Activated CD8-positive, alpha-beta T cell treated with anti-CD3 and anti-CD28 coated beads for 36 hours (primary cell): Measurements from ENCODE around the gene TLCD1. TPM values are rescaled to one million over a fixed set of nuclear protein-coding genes. Genes with fewer than 3 reads are reported as not detected.

Experiments used
- ATAC-seq: fragments of 200-7000 bp; cut with Tn5 transposase; one replicate; pipeline ENCODE4 v1.10.0; 2021; ENCODE audit warnings: mild to moderate bottlenecking, moderate library complexity
- CTCF ChIA-PET: fragments of 350-600 bp; sonication (Branson Sonifier 250); formaldehyde crosslinking; loops from one replicate; lab custom pipeline; 2021; ENCODE audit warnings: antibody characterized with exemption; lab: Charles Lee
- POLR2A ChIA-PET: fragments of 350-600 bp; sonication (Branson Sonifier 250); formaldehyde crosslinking; loops from one replicate; lab custom pipeline; 2021; ENCODE audit warnings: antibody characterized with exemption; lab: Charles Lee
- DNase-seq: peaks from one replicate; pipeline ENCODE4 v3.0.0-alpha.2; 2020
- H3K27ac Mint-ChIP-seq: one replicate; pipeline ENCODE4 v1.8.0; 2021; ENCODE audit warnings: mild to moderate bottlenecking, mixed read lengths
- H3K27me3 Mint-ChIP-seq: one replicate; pipeline ENCODE4 v1.8.0; 2021; ENCODE audit warnings: mixed read lengths
- H3K36me3 Mint-ChIP-seq: one replicate; pipeline ENCODE4 v1.8.0; 2021; ENCODE audit warnings: low read depth, mixed read lengths
- H3K4me1 Mint-ChIP-seq: one replicate; pipeline ENCODE4 v1.8.0; 2021; ENCODE audit warnings: low read depth, mixed read lengths
- H3K4me3 Mint-ChIP-seq: one replicate; pipeline ENCODE4 v1.8.0; 2021; ENCODE audit warnings: mild to moderate bottlenecking, moderate library complexity, mixed read lengths
- H3K9me3 Mint-ChIP-seq: one replicate; pipeline ENCODE4 v1.8.0; 2021; ENCODE audit warnings: mixed read lengths
- CTCF ChIP-seq: fragments of 200-600 bp; IDR thresholded peaks from one replicate; pipeline ENCODE4 v1.8.0; 2022; ENCODE audit warnings: antibody characterized with exemption, mild to moderate bottlenecking
- intact Hi-C: fragments of 100-400 bp; cut with micrococcal nuclease; formaldehyde crosslinking; loops from one replicate; pipeline ENCODE4 v1.10.0; 2022
- total RNA-seq, 2 experiments: library from RNA; stranded (reverse); gene quantifications; one replicate each; pipeline ENCODE4 v1.2.3, GENCODE V29; 2021

The TLCD1 gene
- total RNA-seq, 2 experiments from 2014 or later: 6.5 to 8.7 TPM

GRCh38 chr17:28700278-28700677, 25.8 kb downstream of the TLCD1 start:
- Mint-ChIP-seq H3K9me3 (no peaks in the 10 kb centered on the region), H3K4me3 (no peak overlapping the region), H3K27ac (no peak overlapping the region), H3K4me1 (no peaks in the 10 kb centered on the region), H3K27me3 (no peaks in the 10 kb centered on the region), H3K36me3 (peaks cover 37% of the 10 kb centered on the region)
- ChIA-PET CTCF (no interaction called here), POLR2A (interaction anchor here (1.3 to 2.7 kb wide), 3 partner anchors 9 to 89 kb away, joined by 3 to 14 read pairs (median 5); no protein-coding TSS in a partner anchor)
- no peak for TF ChIP-seq CTCF
- DNase-seq: no peak
- ATAC-seq: no peak
- intact Hi-C loops: no loop called here

- Mint-ChIP-seq H3K9me3 (no peaks in the 10 kb centered on the region), H3K4me1 (no peaks in the 10 kb centered on the region), H3K4me3 (no peak overlapping the region), H3K36me3 (peaks cover 49% of the 10 kb centered on the region), H3K27me3 (no peaks in the 10 kb centered on the region), H3K27ac (no peak overlapping the region)
- ChIA-PET CTCF (no interaction called here), POLR2A (interaction anchor here (0.9 to 1.0 kb wide), 2 partner anchors 11 to 13 kb away, joined by 3 to 4 read pairs; partner anchors contain the start of gene PROCA1)
- no peak for ATAC-seq
- DNase-seq: no peak
- intact Hi-C loops: no loop called here
- no peak for TF ChIP-seq CTCF
Observed at GRCh38 chr17:28698253-28698941, 27.6 kb downstream of the TLCD1 start.

GRCh38 chr17:28693869-28694268, 32.2 kb downstream of the TLCD1 start:
- ChIA-PET CTCF (no interaction called here), POLR2A (interaction anchor here (0.8 to 1.7 kb wide), 3 partner anchors 11 to 116 kb away, joined by 3 to 4 read pairs (median 3); no protein-coding TSS in a partner anchor)
- no peak overlapping the region for H3K4me3 Mint-ChIP-seq
- peaks cover 51% of the 10 kb centered on the region for H3K36me3 Mint-ChIP-seq
- DNase-seq (no peak), ATAC-seq (no peak)
- intact Hi-C loops: no loop called here
- no peaks in the 10 kb centered on the region for H3K27me3 Mint-ChIP-seq
- no peaks in the 10 kb centered on the region for H3K4me1 Mint-ChIP-seq
- no peak overlapping the region for H3K27ac Mint-ChIP-seq
- H3K9me3 Mint-ChIP-seq: no peaks in the 10 kb centered on the region
- TF ChIP-seq CTCF: no peak

- Mint-ChIP-seq H3K27me3 (no peaks in the 10 kb centered on the region), H3K9me3 (no peaks in the 10 kb centered on the region), H3K36me3 (peaks cover 68% of the 10 kb centered on the region), H3K4me3 (no peak overlapping the region), H3K4me1 (no peaks in the 10 kb centered on the region), H3K27ac (no peak overlapping the region)
- intact Hi-C loops: no loop called here
- DNase-seq (no peak), ATAC-seq (no peak)
- no peak for TF ChIP-seq CTCF
- CTCF ChIA-PET: interaction anchor here (0.8 to 1.4 kb wide), 2 partner anchors 14 to 77 kb away, joined by 3 to 5 read pairs; no protein-coding TSS in a partner anchor
- POLR2A ChIA-PET: interaction anchor here (0.6 to 3.8 kb wide), 6 partner anchors 11 to 87 kb away, joined by 3 to 14 read pairs (median 5); partner anchors contain the start of gene PROCA1
Observed at GRCh38 chr17:28689011-28689410, 37.0 kb downstream of the TLCD1 start.

GRCh38 chr17:28688481-28688880, 37.6 kb downstream of the TLCD1 start:
- ChIA-PET CTCF (interaction anchor here (0.7 to 1.7 kb wide), 3 partner anchors 13 to 75 kb away, joined by 3 to 5 read pairs (median 4); no protein-coding TSS in a partner anchor), POLR2A (interaction anchor here (0.6 to 3.8 kb wide), 5 partner anchors 11 to 86 kb away, joined by 3 to 14 read pairs (median 6); partner anchors contain the start of gene PROCA1)
- Mint-ChIP-seq H3K4me3 (no peak overlapping the region), H3K27me3 (no peaks in the 10 kb centered on the region), H3K36me3 (peaks cover 66% of the 10 kb centered on the region), H3K4me1 (no peaks in the 10 kb centered on the region), H3K27ac (no peak overlapping the region), H3K9me3 (no peaks in the 10 kb centered on the region)
- DNase-seq: no peak
- TF ChIP-seq CTCF: no peak
- intact Hi-C loops: no loop called here
- no peak for ATAC-seq
